Astrocyte of the spinal cord (primary cell): Measurements from ENCODE around the gene PAX4.
"Not testable (repeated sequence)": the region's sequence is repeated elsewhere in the genome, so short reads cannot be mapped to it uniquely, and the experiment has no call there.

Experiments
- DNase-seq: peaks from one replicate; pipeline ENCODE4 v3.0.0; 2011; ENCODE audit warnings: low read depth, low spot score
- H3K4me3 ChIP-seq: 2 replicates; pipeline ENCODE4 v1.5.1; 2011; ENCODE audit warnings: low read depth, mild to moderate bottlenecking, low read length, moderate library complexity
- CTCF ChIP-seq: IDR thresholded peaks from 2 replicates; pipeline ENCODE4 v1.5.1; 2012; ENCODE audit warnings: low read depth, mild to moderate bottlenecking, low read length, inconsistent platforms
- in situ Hi-C: cut with HindIII; loops from 2 replicates; pipeline ENCODE4 v1.10.0; 2017; ENCODE audit warnings: low sequenced_read_pairs

Gene PAX4

DNA sequence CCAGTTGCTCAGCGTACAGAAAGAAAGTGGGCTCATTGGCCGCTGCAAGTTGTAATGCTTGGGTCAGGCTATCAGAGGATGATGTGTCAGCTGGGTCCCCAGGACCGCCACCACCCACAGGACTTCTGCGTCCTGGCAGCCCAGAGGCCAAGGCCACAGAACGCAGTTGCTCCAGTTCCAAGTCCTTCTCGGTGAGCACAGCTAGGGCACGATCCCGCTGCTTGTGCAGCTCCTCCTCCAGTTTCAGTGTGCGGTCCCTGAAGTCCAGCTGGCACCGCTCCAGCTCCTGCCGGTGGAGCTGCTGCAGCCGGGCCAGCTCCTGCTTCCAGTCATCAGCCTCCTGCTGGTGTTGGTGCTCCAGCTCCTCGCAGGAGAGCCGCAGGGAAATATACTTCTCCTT, 35.6 kb downstream of the PAX4 start:
- H3K4me3 ChIP-seq: no peak overlapping the region
- in situ Hi-C loops: no loop called here
- peak; percentile 74 for DNase-seq
- TF ChIP-seq CTCF: no peak

GRCh38 chr7:127581716-127582115, 36.2 kb downstream of the PAX4 start:
- no peak overlapping the region for H3K4me3 ChIP-seq
- in situ Hi-C loops: no loop called here
- no peak for DNase-seq
- TF ChIP-seq CTCF: no peak

DNA sequence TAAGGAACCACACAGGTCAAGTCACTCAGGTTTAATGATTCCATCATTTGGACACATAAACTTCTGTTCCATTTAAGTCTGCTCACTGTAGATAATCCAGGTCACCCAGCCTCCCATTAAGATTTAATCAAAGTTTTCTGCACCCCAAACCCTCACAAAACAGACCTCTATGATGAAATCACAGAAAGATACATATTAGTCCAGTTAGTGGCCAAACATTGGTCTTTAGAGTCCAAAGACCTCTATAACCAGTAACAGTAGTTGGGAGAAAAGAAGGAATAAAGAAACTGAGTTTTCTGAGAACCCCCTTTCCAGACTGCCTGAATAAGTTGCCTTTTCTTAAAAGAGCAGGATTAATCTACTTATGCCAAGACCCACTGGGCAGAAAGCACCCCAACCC, 37.3 kb downstream of the PAX4 start:
- TF ChIP-seq CTCF: no peak
- H3K4me3 ChIP-seq: no peak overlapping the region
- in situ Hi-C loops: no loop called here
- DNase-seq: no peak

DNA sequence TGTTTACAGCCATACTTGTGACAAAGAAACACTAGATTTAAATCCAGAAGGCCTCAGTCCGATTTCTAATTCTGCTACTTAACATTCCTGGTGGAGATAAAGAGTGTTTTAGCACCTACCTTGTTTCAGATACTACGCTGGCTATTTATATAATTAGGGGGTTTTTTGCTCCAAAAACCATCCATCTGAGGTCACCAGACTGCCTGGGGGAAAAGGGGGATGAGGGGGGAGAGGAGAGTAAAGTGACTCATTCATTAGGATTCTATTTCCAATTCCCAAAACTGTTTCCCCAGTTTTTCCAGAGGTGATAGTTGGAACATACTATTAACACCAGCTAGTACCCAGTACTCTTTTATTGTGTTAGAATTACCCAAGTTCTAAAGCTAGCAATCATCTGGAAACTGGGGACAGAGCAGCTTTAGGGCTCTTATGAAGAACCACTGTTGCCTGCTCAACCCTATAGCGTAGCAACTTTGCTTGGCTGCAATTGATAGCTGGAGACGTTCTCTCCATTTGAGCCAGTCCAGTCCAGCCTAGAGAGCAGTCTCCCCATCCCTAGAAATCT, 39.1 kb downstream of the PAX4 start:
- H3K4me3 ChIP-seq: no peak overlapping the region
- in situ Hi-C loops: no loop called here
- DNase-seq: no peak
- TF ChIP-seq CTCF: no peak

GRCh38 chr7:127578036-127578684, 39.8 kb downstream of the PAX4 start:
- in situ Hi-C loops: no loop called here
- no peak overlapping the region for H3K4me3 ChIP-seq
- TF ChIP-seq CTCF: peak; percentile 28
- peak; percentile 22 for DNase-seq

GRCh38 chr7:127571741-127572505, 46.0 kb downstream of the PAX4 start:
- in situ Hi-C loops: no loop called here

GRCh38 chr7:127568034-127568433, 49.9 kb downstream of the PAX4 start:
- in situ Hi-C loops, DNase-seq: not testable (repeated sequence)

More at GRCh38 chr7:127571741-127572505, 46.0 kb downstream of the PAX4 start:
- no peak for TF ChIP-seq CTCF
- peak; percentile 12 for DNase-seq
- H3K4me3 ChIP-seq: no peak overlapping the region

More at GRCh38 chr7:127568034-127568433, 49.9 kb downstream of the PAX4 start:
- H3K4me3 ChIP-seq: not testable (repeated sequence)
